ENCODE results near the gene NUDCD3. TPM values are rescaled to one million over a fixed set of nuclear protein-coding genes. Genes with fewer than 3 reads are reported as not detected.
A peak's percentile ranks its signal among the peaks of the same experiment; 100 is the strongest.

Gene NUDCD3
- total and polyA plus RNA-seq, 2 of the 8 experiments (the other 6 are each of a cell fraction or from before 2014, with no cell fraction given), result 35.2 to 93.7 TPM

DNA sequence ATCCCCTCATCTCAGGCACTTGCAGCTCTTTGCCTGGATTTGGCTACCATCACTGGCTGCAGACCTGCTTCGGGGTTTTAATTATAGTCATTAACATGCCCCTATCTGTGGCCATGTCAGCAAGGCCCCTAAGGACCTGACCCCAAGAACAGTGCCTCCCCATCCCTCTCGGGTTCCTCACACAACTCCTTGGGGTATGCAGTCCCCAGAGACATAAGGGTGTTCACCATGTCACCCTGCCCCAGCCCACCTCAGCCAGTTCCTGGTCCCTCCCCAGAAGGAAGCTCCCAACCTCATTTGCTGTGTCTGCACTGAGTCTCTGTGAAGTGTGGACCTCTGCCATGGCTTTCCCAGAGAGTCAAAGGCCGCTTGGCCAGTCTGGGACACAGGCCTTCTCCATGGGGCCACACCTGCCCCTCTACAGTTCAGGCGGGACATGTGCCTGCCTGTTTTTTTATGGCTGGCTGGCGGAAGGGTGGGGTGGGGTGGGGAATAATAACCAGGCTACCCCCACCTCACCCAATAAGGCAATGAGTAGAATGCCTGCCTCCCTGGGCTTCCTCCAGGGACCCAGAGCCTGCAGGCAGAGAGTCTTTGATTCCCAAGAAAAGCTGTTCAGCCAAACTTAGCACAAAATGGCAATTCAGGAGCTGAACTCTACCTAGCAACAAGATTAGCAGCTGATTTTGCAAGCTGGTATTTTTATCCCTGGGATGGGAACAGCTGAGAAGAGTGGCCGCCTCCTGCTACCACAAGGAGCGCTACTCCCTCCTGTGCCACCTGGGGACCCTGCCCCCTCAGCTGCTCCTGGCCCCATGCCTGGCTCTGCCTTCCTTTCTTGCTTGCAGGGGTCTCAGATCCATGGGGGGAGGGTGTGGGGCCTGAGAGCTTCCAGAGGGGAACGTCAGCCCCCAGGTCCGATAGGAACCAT, 141.3 kb downstream of the NUDCD3 start:
- Histone ChIP-seq H3K4me2 (ENCODE audit: insufficient read depth in 1 of 2, low read depth in 2 of 2, low read length in 2 of 2) (no peak overlapping the region), H3K23me2 (ENCODE audit: low read depth, low read length) (no peaks in the 10 kb centered on the region), H3K14ac (ENCODE audit: insufficient read length) (no peak overlapping the region), H2BK5ac (ENCODE audit: low read depth, low read length) (0 out of 2 replicates have a peak overlapping the region, but pooled peaks have one; percentile 13), H3K27me3 (replicated peaks in 1 of 4; ENCODE audit: control insufficient read depth in 3 of 4, extremely low read depth in 1 of 4, insufficient read depth in 3 of 4, low read length in 3 of 4) (no peaks in the 10 kb centered on the region), H3K9me3 (ENCODE audit: insufficient read depth in 2 of 2, low read depth in 1 of 2, low read length in 1 of 2) (no peaks in the 10 kb centered on the region), H2AK5ac (ENCODE audit: low read depth, low read length) (no peak overlapping the region), H3K56ac (replicated peaks; ENCODE audit: insufficient read length, low read depth, low read length) (no peak overlapping the region), H3K9ac (replicated peaks in 1 of 4; ENCODE audit: extremely low read depth in 1 of 4, low read depth in 3 of 4, low read length in 3 of 4) (no peak overlapping the region), H4K8ac (ENCODE audit: extremely low read depth, insufficient read depth, low read length) (peak overlapping the region; percentile 62; the same call in 1 of the 2 replicates), H2BK12ac (ENCODE audit: low read depth, low read length) (no peak overlapping the region), H3K79me1 (ENCODE audit: low read depth, low read length) (no peaks in the 10 kb centered on the region), H4K91ac (replicated peaks; ENCODE audit: insufficient read length, low read length) (no peak overlapping the region), H3K4me1 (replicated peaks in 1 of 4; ENCODE audit: control insufficient read depth in 3 of 4, insufficient read depth in 4 of 4, low read length in 3 of 4) (0 out of 7 replicates have a peak, but pooled peaks cover 0 to 3% (median 0%) of the 10 kb centered on the region in 4 experiments), H3K27ac (ENCODE audit: low read depth, low read length) (no peak overlapping the region), H4K20me1 (replicated peaks in 1 of 2; ENCODE audit: control insufficient read depth in 1 of 2, insufficient read depth in 2 of 2, low read length in 2 of 2) (no peaks in the 10 kb centered on the region), H3K79me2 (ENCODE audit: control insufficient read depth in 1 of 2, insufficient read depth in 2 of 2, low read length in 2 of 2) (no peaks in the 10 kb centered on the region), H3K18ac (ENCODE audit: extremely low read depth, low read length) (no peak overlapping the region), H2BK20ac (ENCODE audit: low read length) (no peak overlapping the region), H3K4ac (replicated peaks; ENCODE audit: insufficient read length, low read depth, low read length) (no peak overlapping the region), H2BK120ac (replicated peaks; ENCODE audit: low read depth, low read length) (no peak overlapping the region), H2BK15ac (ENCODE audit: low read length) (no peak overlapping the region), H3K4me3 (ENCODE audit: extremely low read depth in 1 of 4, insufficient read depth in 2 of 4, low read depth in 3 of 4, low read length in 4 of 4) (no peak overlapping the region), H2AFZ (ENCODE audit: low read length) (peak overlapping the region; percentile 80), H4K5ac (ENCODE audit: insufficient read length, low read depth, low read length) (no peak overlapping the region), H3K23ac (ENCODE audit: insufficient read length) (no peak overlapping the region), H3K36me3 (ENCODE audit: control insufficient read depth in 2 of 4, insufficient read depth in 4 of 4, low read length in 3 of 4) (no peaks in the 10 kb centered on the region)
- ChIA-PET CTCF (ENCODE audit: partially characterized antibody) (interaction anchor here (0.6 to 4.0 kb wide), 48 partner anchors 9 to 422 kb away, joined by 3 to 39 read pairs (median 4); partner anchors contain the start of gene DDX56), POLR2A (ENCODE audit: partially characterized antibody) (interaction anchor here (0.7 to 1.2 kb wide), 3 partner anchors 43 to 224 kb away, joined by 3 read pairs; partner anchors contain the start of gene DDX56)
- FAIRE-seq, result no peak
- 63% methylated on average over 9 of the region's 9 CpGs; no CpG with 5 or more reads in 1 of the 2 experiments for WGBS, 2 experiments (ENCODE audit: extremely low coverage in 1 of 2, insufficient coverage in 1 of 2, insufficient read length in 1 of 2, insufficient replicate concordance in 2 of 2, low coverage in 1 of 2, low lambda C conversion rate in 2 of 2, missing lambda C conversion rate in 1 of 2)
- peak; percentile 55 for TF ChIP-seq MAFK (IDR thresholded peaks at IDR 0.05; ENCODE audit: low read depth, low read length)
- TF ChIP-seq CTCF (IDR thresholded peaks at IDR 0.05; ENCODE audit: control extremely low read depth in 1 of 3, insufficient read depth in 1 of 3, low read depth in 1 of 3, low read length in 3 of 3), result peak; percentile 55 to 73 (median 66)
- no peak for TF ChIP-seq ZNF274 (IDR thresholded peaks at IDR 0.05; ENCODE audit: borderline replicate concordance, extremely low read depth, low read length)
- TF ChIP-seq RFX5 (IDR thresholded peaks at IDR 0.05; ENCODE audit: borderline replicate concordance, low read depth, low read length), result peak; percentile 90
- peak; percentile 13 to 45; a peak in 3 of 4 replicates for TF ChIP-seq RAD21 (IDR thresholded peaks at IDR 0.05 in 1 of 2, conservative IDR thresholded peaks at IDR 0.05 in 1 of 2; ENCODE audit: low read depth in 2 of 2, low read length in 2 of 2)
- no peak for DNase-seq (ENCODE audit: low read depth in 1 of 2, low spot score in 2 of 2)

Data from H1 (cell line).